Activated naive CD4-positive, alpha-beta T cell treated with anti-CD3 and anti-CD28 coated beads, Interleukin-2, amount 50 U/mL, for 24 hours (primary cell): ENCODE measurements around the gene CCR8.
"Not testable (repeated sequence)": the region's sequence is repeated elsewhere in the genome, so short reads cannot be mapped to it uniquely, and the experiment has no call there.

ENCODE experiments used
- H3K27ac Mint-ChIP-seq: one replicate; pipeline ENCODE4 v1.8.0; 2021; ENCODE audit warnings: mild to moderate bottlenecking, mixed read lengths
- H3K27me3 Mint-ChIP-seq: one replicate; pipeline ENCODE4 v1.8.0; 2021; ENCODE audit warnings: mixed read lengths
- H3K36me3 Mint-ChIP-seq: one replicate; pipeline ENCODE4 v1.8.0; 2021; ENCODE audit warnings: mixed read lengths
- H3K4me1 Mint-ChIP-seq: one replicate; pipeline ENCODE4 v1.8.0; 2021; ENCODE audit warnings: mixed read lengths
- H3K4me3 Mint-ChIP-seq: one replicate; pipeline ENCODE4 v1.8.0; 2021; ENCODE audit warnings: mild to moderate bottlenecking, mixed read lengths
- H3K9me3 Mint-ChIP-seq: one replicate; pipeline ENCODE4 v1.8.0; 2021; ENCODE audit warnings: mixed read lengths

CCR8 gene

GRCh38 chr3:39358333-39358732 is 28.8 kb downstream of the CCR8 start:
- H3K9me3 Mint-ChIP-seq: peaks cover 4% of the 10 kb centered on the region
- H3K27me3 Mint-ChIP-seq: no peaks in the 10 kb centered on the region
- H3K4me3 Mint-ChIP-seq: no peak overlapping the region
- peaks cover 42% of the 10 kb centered on the region for H3K4me1 Mint-ChIP-seq
- no peaks in the 10 kb centered on the region for H3K36me3 Mint-ChIP-seq
- H3K27ac Mint-ChIP-seq: no peak overlapping the region

GRCh38 chr3:39361252-39361927 is 31.9 kb downstream of the CCR8 start:
- H3K4me3 Mint-ChIP-seq: peak overlapping the region; percentile 11
- H3K36me3 Mint-ChIP-seq: no peaks in the 10 kb centered on the region
- H3K9me3 Mint-ChIP-seq: peaks cover 4% of the 10 kb centered on the region
- peaks cover 42% of the 10 kb centered on the region for H3K4me1 Mint-ChIP-seq
- no peaks in the 10 kb centered on the region for H3K27me3 Mint-ChIP-seq
- H3K27ac Mint-ChIP-seq: no peak overlapping the region

- Mint-ChIP-seq H3K27ac (no peak overlapping the region), H3K27me3 (no peaks in the 10 kb centered on the region), H3K4me1 (peaks cover 41% of the 10 kb centered on the region), H3K36me3 (no peaks in the 10 kb centered on the region), H3K9me3 (peaks cover 4% of the 10 kb centered on the region), H3K4me3 (no peak overlapping the region)
These were observed 32.7 kb downstream of the CCR8 start for GRCh38 chr3:39362192-39362591.

- no peaks in the 10 kb centered on the region for H3K27me3 Mint-ChIP-seq
- peaks cover 4% of the 10 kb centered on the region for H3K9me3 Mint-ChIP-seq
- no peak overlapping the region for H3K27ac Mint-ChIP-seq
- peaks cover 35% of the 10 kb centered on the region for H3K4me1 Mint-ChIP-seq
- H3K36me3 Mint-ChIP-seq: no peaks in the 10 kb centered on the region
- no peak overlapping the region for H3K4me3 Mint-ChIP-seq
These were observed 33.3 kb downstream of the CCR8 start for GRCh38 chr3:39362812-39363211.

GRCh38 chr3:39370450-39370849 is 40.9 kb downstream of the CCR8 start:
- H3K27ac Mint-ChIP-seq, H3K4me3 Mint-ChIP-seq, H3K36me3 Mint-ChIP-seq, H3K27me3 Mint-ChIP-seq, H3K4me1 Mint-ChIP-seq, H3K9me3 Mint-ChIP-seq: not testable (repeated sequence)

- Mint-ChIP-seq H3K27me3 (no peaks in the 10 kb centered on the region), H3K4me1 (no peaks in the 10 kb centered on the region), H3K27ac (no peak overlapping the region), H3K4me3 (no peak overlapping the region), H3K9me3 (no peaks in the 10 kb centered on the region), H3K36me3 (no peaks in the 10 kb centered on the region)
These were observed 43.3 kb downstream of the CCR8 start for GRCh38 chr3:39372833-39373232.

- H3K4me1 Mint-ChIP-seq: peaks cover 5% of the 10 kb centered on the region
- H3K27ac Mint-ChIP-seq: no peak overlapping the region
- H3K4me3 Mint-ChIP-seq: no peak overlapping the region
These were observed 47.6 kb downstream of the CCR8 start for GRCh38 chr3:39376959-39377634.

GRCh38 chr3:39378088-39378487 is 48.6 kb downstream of the CCR8 start:
- H3K27ac Mint-ChIP-seq: no peak overlapping the region
- no peak overlapping the region for H3K4me3 Mint-ChIP-seq
- no peaks in the 10 kb centered on the region for H3K9me3 Mint-ChIP-seq
- H3K27me3 Mint-ChIP-seq: no peaks in the 10 kb centered on the region
- no peaks in the 10 kb centered on the region for H3K36me3 Mint-ChIP-seq
- peaks cover 8% of the 10 kb centered on the region for H3K4me1 Mint-ChIP-seq

More at GRCh38 chr3:39376959-39377634, 47.6 kb downstream of the CCR8 start:
- no peaks in the 10 kb centered on the region for H3K36me3 Mint-ChIP-seq
- no peaks in the 10 kb centered on the region for H3K9me3 Mint-ChIP-seq
- H3K27me3 Mint-ChIP-seq: no peaks in the 10 kb centered on the region

- peaks cover 8% of the 10 kb centered on the region for H3K4me1 Mint-ChIP-seq
- no peak overlapping the region for H3K27ac Mint-ChIP-seq
- H3K4me3 Mint-ChIP-seq: no peak overlapping the region
- H3K36me3 Mint-ChIP-seq: peaks cover 3% of the 10 kb centered on the region
- H3K27me3 Mint-ChIP-seq: no peaks in the 10 kb centered on the region
- H3K9me3 Mint-ChIP-seq: no peaks in the 10 kb centered on the region
These were observed 49.7 kb downstream of the CCR8 start for GRCh38 chr3:39378957-39379777.

GRCh38 chr3:39379778-39380155 is 50.3 kb downstream of the CCR8 start:
- H3K9me3 Mint-ChIP-seq: no peaks in the 10 kb centered on the region
- no peak overlapping the region for H3K4me3 Mint-ChIP-seq
- no peaks in the 10 kb centered on the region for H3K27me3 Mint-ChIP-seq
- H3K36me3 Mint-ChIP-seq: peaks cover 3% of the 10 kb centered on the region
- H3K4me1 Mint-ChIP-seq: peaks cover 12% of the 10 kb centered on the region
- H3K27ac Mint-ChIP-seq: no peak overlapping the region

- peaks cover 28% of the 10 kb centered on the region for H3K4me1 Mint-ChIP-seq
- no peak overlapping the region for H3K27ac Mint-ChIP-seq
- H3K4me3 Mint-ChIP-seq: peak overlapping the region; percentile 39
- H3K27me3 Mint-ChIP-seq: no peaks in the 10 kb centered on the region
- H3K36me3 Mint-ChIP-seq: peaks cover 4% of the 10 kb centered on the region
- H3K9me3 Mint-ChIP-seq: no peaks in the 10 kb centered on the region
These were observed 51.9 kb downstream of the CCR8 start for GRCh38 chr3:39381432-39381831.
